ENCODE results near the gene ERVW-1.
"Not testable (repeated sequence)": the region's sequence is repeated elsewhere in the genome, so short reads cannot be mapped to it uniquely, and the experiment has no call there.

The ERVW-1 gene

DNA sequence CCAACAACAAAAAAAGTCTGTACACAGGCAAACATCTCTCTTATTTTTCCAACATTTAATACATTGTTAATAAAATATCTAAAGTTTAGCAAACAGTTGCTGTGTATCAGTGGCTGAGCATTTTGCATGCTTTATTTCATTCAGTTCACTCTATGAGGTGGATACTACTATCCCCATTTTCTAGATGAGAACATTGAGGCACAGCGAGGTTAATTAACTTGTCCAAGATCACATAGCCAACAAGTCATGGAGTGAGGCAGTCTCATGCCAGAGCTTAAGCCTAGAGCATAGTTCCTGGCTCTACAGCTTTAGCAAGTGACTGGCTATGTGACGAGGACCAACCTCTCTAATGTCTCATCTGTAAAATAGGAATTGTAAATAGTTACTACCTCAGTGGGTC, 26.1 kb downstream of the ERVW-1 start:
- Mint-ChIP-seq H3K27ac (no peak overlapping the region), H3K27me3 (no peaks in the 10 kb centered on the region), H3K4me3 (no peak overlapping the region), H3K36me3 (peaks cover 37% of the 10 kb centered on the region), H3K9me3 (no peaks in the 10 kb centered on the region), H3K4me1 (peaks cover 7% of the 10 kb centered on the region)
- ATAC-seq: no peak

DNA sequence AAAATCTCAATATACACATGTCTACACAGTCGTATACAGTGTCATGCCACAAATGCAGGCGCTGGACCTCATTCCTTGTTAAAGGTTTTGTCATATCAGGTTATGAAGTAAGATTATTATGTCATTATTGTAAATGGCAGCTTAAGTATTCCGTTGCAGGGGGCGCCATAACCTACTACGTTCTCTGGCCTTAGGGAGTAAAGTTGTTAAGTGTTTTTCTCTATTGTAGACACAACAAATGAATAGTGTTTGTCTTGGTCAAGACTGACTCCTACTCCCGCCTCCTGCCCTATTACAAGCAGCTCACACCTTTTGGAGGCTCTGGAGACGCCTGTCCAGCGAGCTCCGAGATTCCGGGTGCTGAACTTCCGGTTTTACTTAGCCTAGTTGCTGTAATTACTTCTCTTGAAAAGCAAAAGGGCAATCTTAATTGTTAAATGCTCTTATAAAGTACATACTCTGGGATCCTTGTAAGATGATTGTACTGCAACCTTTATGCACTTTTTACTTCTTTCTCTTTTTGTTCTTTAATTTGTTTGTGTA, 29.5 kb downstream of the ERVW-1 start:
- Mint-ChIP-seq H3K27me3 (no peaks in the 10 kb centered on the region), H3K9me3 (no peaks in the 10 kb centered on the region), H3K36me3 (peaks cover 13% of the 10 kb centered on the region), H3K4me3 (peak overlapping the region; percentile 95), H3K27ac (peak overlapping the region; percentile 93), H3K4me1 (peaks cover 7% of the 10 kb centered on the region)
- peak; percentile 62 for ATAC-seq

DNA sequence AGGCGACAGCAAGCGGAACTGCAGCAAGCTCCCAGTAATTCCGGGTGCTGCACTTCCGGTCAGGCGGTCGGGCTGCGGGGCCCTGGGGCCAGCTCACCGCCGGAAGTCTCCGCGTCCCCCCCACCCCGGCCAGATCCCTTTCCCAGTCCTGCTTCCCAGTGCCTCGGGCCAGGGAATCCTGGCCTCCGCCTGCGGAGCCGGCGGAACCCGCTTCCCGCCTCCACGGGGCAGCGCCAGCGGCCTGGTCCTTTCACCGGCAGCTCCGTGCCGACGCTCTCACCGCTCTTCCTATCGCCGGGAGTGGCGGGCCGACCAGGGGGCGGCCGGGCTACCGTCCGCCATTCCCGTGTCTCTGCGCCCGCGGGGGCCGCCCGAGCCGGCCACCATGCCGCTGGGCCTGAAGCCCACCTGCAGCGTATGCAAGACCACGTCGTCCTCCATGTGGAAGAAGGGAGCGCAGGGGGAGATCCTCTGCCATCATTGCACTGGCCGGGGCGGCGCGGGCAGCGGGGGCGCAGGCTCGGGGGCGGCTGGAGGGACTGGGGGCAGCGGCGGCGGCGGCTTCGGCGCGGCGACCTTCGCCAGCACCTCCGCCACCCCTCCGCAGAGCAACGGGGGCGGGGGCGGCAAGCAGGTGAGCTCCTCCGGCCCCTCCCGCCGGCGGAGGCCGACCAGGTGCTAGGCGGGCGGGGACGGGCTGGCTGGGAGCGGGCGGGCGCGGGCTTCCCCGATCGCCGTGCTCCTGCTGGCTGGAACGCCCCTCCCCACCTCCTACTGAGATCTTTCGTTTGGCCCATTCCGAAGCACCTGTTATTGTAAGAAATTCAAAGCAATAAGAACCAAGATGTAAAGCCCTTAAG, 30.2 kb downstream of the ERVW-1 start, which contains the start of gene GATAD1:
Gene GATAD1 (plus strand): TSS at position 138 of the 860 bp plus-strand sequence. CDS start 248 bp downstream, at position 386.
- peaks cover 9% of the 10 kb centered on the region for H3K36me3 Mint-ChIP-seq
- peak within 1 kb of the TSS; percentile 93 for H3K27ac Mint-ChIP-seq
- peaks cover 7% of the 10 kb centered on the region for H3K4me1 Mint-ChIP-seq
- H3K4me3 Mint-ChIP-seq: peak within 1 kb of the TSS; percentile 95
- peak; percentile 91 for ATAC-seq
- no peaks in the 10 kb centered on the region for H3K9me3 Mint-ChIP-seq
- H3K27me3 Mint-ChIP-seq: no peaks in the 10 kb centered on the region

DNA sequence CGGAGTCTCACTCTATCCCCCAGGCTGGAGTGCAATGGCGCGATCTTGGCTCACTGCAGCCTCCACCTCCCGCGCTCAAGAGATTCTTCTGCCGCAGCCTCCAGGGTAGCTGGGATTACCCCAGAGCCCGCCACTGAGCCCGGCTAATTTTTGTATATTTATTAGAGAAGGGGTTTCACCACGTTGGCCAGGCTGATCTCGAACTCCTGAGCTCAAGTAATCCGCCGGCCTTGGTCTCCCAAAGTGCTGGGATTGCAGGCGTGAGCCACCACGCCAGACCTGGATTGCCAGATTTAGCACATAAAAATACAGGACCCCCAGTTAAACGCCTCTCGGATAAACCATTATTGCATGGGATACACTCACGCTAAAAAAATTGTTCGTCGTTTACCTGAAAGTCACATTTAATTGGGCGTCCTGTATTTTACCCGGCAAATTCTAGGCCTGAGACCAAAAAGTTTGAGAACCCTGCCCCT, 30.8 kb downstream of the ERVW-1 start:
- Mint-ChIP-seq H3K9me3 (peaks cover 3% of the 10 kb centered on the region), H3K27ac (peak overlapping the region; percentile 93), H3K36me3 (peaks cover 9% of the 10 kb centered on the region), H3K4me1 (peaks cover 7% of the 10 kb centered on the region), H3K27me3 (no peaks in the 10 kb centered on the region), H3K4me3 (peak overlapping the region; percentile 95)
- ATAC-seq: no peak

DNA sequence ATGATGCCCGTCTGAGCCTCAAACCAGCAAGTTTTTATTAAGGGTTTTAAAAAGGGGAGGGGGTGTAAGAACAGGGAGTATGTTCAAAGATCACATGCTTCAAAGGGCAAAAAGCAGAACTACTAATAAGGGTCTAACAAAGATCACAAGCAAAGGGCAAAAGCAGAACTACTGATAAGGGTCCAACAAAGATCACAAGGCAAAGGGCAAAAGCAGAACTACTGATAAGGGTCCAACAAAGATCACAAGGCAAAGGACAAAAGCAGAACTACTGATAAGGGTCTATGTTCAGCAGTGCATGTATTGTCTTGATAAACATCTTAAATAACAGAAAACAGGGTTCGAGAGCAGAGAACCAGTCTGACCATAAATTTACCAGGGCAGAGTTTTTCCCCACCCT, 35.0 kb downstream of the ERVW-1 start:
- H3K4me1 Mint-ChIP-seq, ATAC-seq, H3K27ac Mint-ChIP-seq: not testable (repeated sequence)

DNA sequence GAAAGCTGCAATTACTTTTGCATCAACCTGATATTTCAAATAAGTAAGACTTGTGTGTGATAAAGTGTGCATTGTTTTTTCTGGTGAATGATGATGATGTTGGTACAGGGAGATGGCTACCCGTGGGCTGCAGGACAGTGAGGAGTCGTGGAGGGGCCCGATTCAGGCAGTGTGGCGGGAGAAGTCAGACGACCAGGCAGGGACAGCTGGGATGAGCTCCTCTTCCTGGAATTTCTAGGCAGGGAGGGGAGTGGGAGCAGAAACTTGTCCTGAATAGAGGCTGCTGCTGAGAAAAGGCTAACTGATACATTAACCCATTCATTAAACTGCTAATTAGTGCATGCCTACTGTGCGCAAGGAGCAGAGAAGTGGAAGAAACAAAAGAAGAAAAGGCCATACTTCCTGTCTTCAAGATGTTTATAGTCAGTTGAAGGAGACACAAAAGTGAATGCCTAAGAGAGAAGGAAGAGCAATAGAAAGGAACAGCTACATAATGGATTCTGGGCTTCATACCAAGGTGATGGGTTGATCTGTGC, 39.7 kb downstream of the ERVW-1 start:
- no peaks in the 10 kb centered on the region for H3K4me1 Mint-ChIP-seq
- H3K27ac Mint-ChIP-seq: no peak overlapping the region
- no peaks in the 10 kb centered on the region for H3K36me3 Mint-ChIP-seq
- peaks cover 3% of the 10 kb centered on the region for H3K9me3 Mint-ChIP-seq
- no peak for ATAC-seq
- no peak overlapping the region for H3K4me3 Mint-ChIP-seq
- peaks cover 9% of the 10 kb centered on the region for H3K27me3 Mint-ChIP-seq

More for the DNA sequence above, 35.0 kb downstream of the ERVW-1 start:
- not testable (repeated sequence) for H3K9me3 Mint-ChIP-seq, H3K27me3 Mint-ChIP-seq, H3K36me3 Mint-ChIP-seq, H3K4me3 Mint-ChIP-seq

DNA sequence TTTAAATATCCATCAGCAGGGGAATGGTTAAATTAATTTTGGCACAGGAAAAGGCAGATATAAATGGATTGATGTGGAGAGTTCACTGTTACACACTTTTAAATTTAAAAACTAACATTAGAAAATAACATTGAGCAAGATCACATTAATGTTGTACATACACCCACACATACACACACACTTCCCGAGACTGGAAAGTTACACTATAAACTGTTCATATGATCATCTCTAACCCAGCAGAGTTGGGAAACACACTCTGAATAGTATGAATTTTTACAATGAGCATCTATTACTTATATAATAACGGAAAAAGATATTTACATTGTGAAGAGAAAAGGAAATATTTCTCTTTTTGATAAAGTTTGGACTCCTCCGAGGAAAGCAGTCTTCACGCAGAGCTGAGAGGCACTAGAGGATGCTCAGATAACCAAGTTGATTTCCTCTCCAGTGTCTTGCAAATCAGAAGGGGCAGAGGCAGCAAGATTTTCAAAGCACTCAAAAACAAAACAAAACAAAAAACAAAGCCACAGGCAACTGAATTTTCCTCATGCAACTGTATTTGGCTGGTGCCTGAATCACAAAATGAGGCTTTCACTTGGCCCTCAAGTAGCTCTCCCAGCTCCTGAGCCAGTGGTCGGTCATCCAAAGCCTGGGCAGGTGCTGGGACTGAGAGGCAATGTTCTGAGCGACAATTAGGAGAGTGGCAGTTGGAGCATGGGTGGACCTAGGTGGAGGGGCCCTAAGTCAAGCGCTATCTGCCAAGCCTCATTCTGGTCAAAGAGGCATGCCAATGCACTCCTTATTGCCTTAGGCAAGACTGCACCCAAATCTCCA, 40.9 kb downstream of the ERVW-1 start:
- Mint-ChIP-seq H3K27ac (no peak overlapping the region), H3K4me1 (no peaks in the 10 kb centered on the region), H3K36me3 (no peaks in the 10 kb centered on the region)

DNA sequence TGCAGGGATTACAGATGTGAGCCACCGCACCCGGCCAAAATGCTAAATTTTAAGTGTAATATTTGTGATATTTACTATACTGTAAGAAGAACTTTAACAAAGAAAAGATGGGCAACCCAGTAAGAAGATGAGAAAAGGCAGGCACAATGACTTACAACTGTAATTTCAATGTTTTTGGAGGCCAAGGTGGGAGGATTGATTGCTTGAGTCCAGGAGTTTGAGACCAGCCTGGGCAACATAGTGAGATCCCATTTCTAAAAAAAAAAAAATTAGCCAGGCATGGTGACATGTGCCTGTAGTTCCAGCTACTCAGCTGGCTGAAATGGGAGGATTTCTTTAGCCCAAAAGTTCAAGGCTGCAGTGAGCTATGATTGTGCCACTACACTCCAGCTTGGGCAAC, 42.2 kb downstream of the ERVW-1 start:
- no peak for ATAC-seq
- Mint-ChIP-seq H3K4me1 (no peaks in the 10 kb centered on the region), H3K27me3 (peaks cover 9% of the 10 kb centered on the region), H3K27ac (no peak overlapping the region), H3K4me3 (no peak overlapping the region), H3K36me3 (no peaks in the 10 kb centered on the region), H3K9me3 (no peaks in the 10 kb centered on the region)

More for the DNA sequence above, 40.9 kb downstream of the ERVW-1 start:
- Mint-ChIP-seq H3K27me3 (peaks cover 9% of the 10 kb centered on the region), H3K4me3 (no peak overlapping the region), H3K9me3 (no peaks in the 10 kb centered on the region)
- no peak for ATAC-seq

DNA sequence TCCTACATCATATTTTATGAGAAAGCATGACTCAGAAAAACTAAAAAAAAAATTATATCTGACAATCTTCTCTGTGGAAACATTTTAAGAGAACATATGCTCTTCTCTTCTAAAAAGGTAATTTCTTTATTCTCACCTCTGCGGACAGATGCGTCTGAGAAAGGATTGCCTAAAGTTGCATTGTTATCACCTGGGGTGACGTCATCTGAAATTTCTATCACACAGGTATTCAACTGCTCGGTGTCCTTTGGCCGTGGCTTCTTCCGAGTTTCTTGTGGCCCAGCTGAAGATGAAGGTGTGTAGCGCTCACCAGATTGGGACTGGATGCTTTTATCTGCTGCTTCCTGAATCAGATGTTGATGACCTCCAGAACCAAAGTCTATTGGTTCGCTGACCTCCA, 44.7 kb downstream of the ERVW-1 start:
- Mint-ChIP-seq H3K27me3 (peaks cover 9% of the 10 kb centered on the region), H3K4me1 (no peaks in the 10 kb centered on the region), H3K27ac (no peak overlapping the region), H3K36me3 (no peaks in the 10 kb centered on the region), H3K9me3 (no peaks in the 10 kb centered on the region), H3K4me3 (no peak overlapping the region)
- no peak for ATAC-seq

DNA sequence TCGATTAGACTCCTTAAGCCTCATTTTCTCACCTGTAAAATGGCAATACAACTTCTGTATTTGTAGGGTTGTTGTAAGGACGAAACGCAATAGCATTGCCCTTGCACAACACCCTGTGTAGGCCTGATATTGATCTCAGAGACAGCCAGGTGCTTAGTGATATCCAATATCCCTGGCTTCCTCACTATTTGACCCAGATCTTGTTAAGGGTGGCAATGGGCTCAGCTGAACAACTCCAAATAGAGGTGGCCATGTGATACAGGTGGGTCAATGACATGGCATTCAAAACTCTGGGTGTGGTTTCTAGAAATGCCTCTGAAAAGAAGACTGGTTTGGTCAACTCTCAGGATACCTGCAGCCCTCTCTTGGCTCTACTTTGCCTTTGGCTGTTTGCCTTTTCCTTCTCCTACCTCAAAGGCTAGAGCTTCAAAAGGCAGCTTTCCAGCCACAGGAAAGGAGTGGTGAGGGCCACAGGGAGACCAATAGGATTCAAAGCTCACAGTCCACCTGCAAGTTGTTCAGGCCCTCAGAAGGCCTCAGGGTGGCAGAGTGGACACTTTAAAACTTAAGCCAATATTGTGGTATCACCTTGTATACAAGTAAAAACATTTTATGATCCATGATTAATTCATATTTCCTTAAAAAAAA, 45.3 kb downstream of the ERVW-1 start:
- Mint-ChIP-seq H3K27me3 (peaks cover 9% of the 10 kb centered on the region), H3K9me3 (no peaks in the 10 kb centered on the region), H3K4me1 (no peaks in the 10 kb centered on the region), H3K4me3 (no peak overlapping the region), H3K36me3 (no peaks in the 10 kb centered on the region), H3K27ac (no peak overlapping the region)
- no peak for ATAC-seq

DNA sequence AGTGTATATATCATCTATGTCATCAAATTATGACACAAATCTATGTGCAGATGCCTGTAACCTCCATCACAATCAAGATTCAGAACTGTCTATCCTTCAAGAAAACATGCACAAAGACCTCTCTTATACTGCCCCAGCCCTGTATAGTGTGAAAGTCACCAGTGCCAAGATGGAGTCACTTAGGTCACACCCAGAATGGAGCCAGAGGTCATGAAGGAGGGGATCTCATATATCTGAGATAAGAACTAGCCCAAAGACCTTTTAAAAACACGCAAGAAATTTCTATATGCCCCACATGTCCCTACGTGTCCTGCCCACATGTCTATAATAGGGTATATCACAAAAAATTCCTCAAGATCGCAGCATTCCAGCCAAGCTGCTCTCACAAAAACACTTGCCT, 50.6 kb downstream of the ERVW-1 start:
- Mint-ChIP-seq H3K27me3 (peaks cover 7% of the 10 kb centered on the region), H3K4me1 (peaks cover 6% of the 10 kb centered on the region), H3K27ac (no peak overlapping the region), H3K9me3 (no peaks in the 10 kb centered on the region), H3K4me3 (no peak overlapping the region), H3K36me3 (no peaks in the 10 kb centered on the region)
- ATAC-seq: no peak

DNA sequence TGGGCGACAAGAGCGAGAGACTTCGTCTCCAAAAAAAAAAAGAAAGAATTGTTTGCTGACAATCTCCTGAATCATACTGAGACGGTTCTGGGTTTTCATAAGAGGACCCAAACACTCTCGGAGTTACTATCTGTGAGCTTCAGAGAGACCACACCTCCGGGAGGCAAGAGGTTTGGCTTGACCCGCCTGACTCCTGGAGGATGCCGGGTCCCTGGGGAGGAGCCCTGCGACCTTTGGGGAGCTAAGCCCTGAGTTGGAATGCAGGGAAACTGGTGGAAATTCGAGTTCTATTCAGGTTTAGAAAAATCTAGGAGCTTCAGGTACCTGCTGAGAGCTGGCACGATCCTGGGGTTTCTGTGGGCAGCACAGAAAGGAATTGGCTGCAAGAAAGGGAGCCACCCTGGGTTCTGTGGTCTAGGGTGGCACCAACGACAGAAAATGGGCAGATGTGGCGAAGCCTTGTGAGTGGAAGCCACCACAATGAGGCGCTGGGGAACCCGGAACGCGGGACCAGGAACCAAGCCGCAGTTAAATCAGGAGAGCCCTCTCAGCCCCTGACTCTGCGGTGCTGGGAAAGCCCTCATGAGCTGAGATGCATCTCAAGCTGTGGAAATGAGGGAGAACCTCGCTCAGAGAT, 52.3 kb downstream of the ERVW-1 start:
- peaks cover 7% of the 10 kb centered on the region for H3K27me3 Mint-ChIP-seq
- H3K36me3 Mint-ChIP-seq: no peaks in the 10 kb centered on the region
- no peak overlapping the region for H3K4me3 Mint-ChIP-seq
- peaks cover 6% of the 10 kb centered on the region for H3K4me1 Mint-ChIP-seq
- H3K27ac Mint-ChIP-seq: no peak overlapping the region
- no peak for ATAC-seq
- no peaks in the 10 kb centered on the region for H3K9me3 Mint-ChIP-seq

DNA sequence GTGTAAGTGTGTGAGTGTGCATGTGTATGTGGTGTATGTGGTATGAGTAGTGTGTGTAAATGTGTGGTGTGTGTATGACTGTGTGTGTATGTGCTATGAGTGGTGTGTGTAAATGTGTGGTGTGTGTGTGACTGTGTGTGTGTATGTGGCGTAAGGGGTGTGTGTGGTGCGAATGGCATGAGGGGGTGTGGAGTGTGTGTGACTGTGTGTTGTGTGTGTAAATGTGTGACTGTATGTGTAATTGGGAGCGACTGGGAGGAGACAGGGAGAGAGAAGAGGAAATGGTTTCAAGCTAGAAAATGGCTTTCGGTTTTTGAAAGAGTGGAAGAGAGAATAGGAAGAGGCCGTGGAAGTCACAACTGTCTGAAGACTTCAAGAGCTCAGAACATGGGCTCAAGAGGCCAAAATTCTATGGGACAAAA, 54.0 kb downstream of the ERVW-1 start:
- H3K27me3 Mint-ChIP-seq: peaks cover 7% of the 10 kb centered on the region
- no peak overlapping the region for H3K27ac Mint-ChIP-seq
- no peaks in the 10 kb centered on the region for H3K36me3 Mint-ChIP-seq
- H3K9me3 Mint-ChIP-seq: no peaks in the 10 kb centered on the region
- no peak for ATAC-seq
- H3K4me3 Mint-ChIP-seq: peak overlapping the region; percentile 0
- peaks cover 6% of the 10 kb centered on the region for H3K4me1 Mint-ChIP-seq

DNA sequence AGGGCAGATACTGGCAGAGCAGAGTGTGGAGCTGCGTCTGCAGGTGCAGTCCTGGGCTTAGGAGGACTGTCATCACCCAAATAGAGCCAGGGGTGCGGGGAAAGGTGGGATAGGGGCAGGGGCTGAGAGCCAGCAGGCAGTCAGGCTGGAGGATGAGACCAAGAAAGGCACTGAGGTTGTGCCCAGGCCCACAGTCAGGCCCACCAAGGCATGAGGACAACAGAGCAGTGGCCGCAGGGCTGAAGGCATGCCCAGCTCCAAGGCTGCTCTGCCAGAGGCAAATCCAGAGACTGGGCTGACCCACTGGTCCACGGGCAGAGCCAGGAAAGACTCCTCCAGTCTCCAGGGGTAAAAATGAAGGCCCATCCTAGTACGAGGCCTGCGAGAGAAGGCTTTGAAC, 54.8 kb downstream of the ERVW-1 start:
- Mint-ChIP-seq H3K4me3 (no peak overlapping the region), H3K9me3 (no peaks in the 10 kb centered on the region), H3K4me1 (peaks cover 6% of the 10 kb centered on the region), H3K36me3 (no peaks in the 10 kb centered on the region), H3K27ac (no peak overlapping the region), H3K27me3 (peaks cover 7% of the 10 kb centered on the region)
- ATAC-seq: no peak

All from stimulated activated memory B cell treated with anti-CD40 and anti-IgM and Interleukin-4, amounts not matched to agents 10 μg/mL and 1 μg/mL and 100 μg/mL, for 72 hours (primary cell).